K562 (cell line): ENCODE measurements around the gene BHMT2. TPM values are rescaled to one million over a fixed set of nuclear protein-coding genes. Genes with fewer than 3 reads are reported as not detected.

ENCODE experiments used
- ATAC-seq: fragments of 200-7000 bp; cut with Tn5 transposase; 3 replicates; pipeline ENCODE4 v1.9.1; 2020; ENCODE audit warnings: moderate library complexity
- BruUV-seq: library from RNA; stranded (reverse); fragments of 400-500 nt; replicated peaks from 2 replicates; lab custom pipeline; 2021; lab: Mats Ljungman, UMichigan
- CTCF ChIA-PET: fragments of 300-600 bp; formaldehyde crosslinking; extraction: SDS; loops from one replicate; lab custom pipeline; 2021; ENCODE audit warnings: low intra/inter-chr PET ratio; lab: Yijun Ruan, JAX
- POLR2A ChIA-PET: fragments of 300-600, 350-650 bp; sonication (Branson Sonifier 250); formaldehyde crosslinking; extraction: SDS; loops from one replicate; lab custom pipeline; 2021; ENCODE audit warnings: antibody characterized with exemption, inconsistent platforms; lab: Yijun Ruan, JAX
- DNase-seq, 4 experiments: peaks; one replicate each; pipeline versions ENCODE4 v3.0.0 to v3.0.0-alpha.2; 2011 to 2018; ENCODE audit warnings: low spot score in 3 of 4, mixed read lengths in 3 of 4; ENCODE audit errors: extremely low read depth in 1 of 4
- FAIRE-seq: peaks from 2 replicates; lab custom pipeline; 2011; peaks lifted over from hg19 to GRCh38; lab: Jason Lieb, UNC
- H2AFZ ChIP-seq: 2 replicates; pipeline ENCODE4 v1.6.0; 2011; ENCODE audit warnings: low read depth, low read length, control low read depth, inconsistent platforms
- H3K27ac ChIP-seq: fragments of 200-600 bp; 3 replicates; pipeline ENCODE4 v1.8.0; 2011; ENCODE audit warnings: low read depth, mild to moderate bottlenecking, control low read depth, inconsistent platforms, low read length, moderate library complexity, mixed read lengths; ENCODE audit errors: extremely low read depth
- H3K27me3 ChIP-seq, 2 experiments: fragments of 300-600 bp in 1 of 2; 2 replicates in 1 of 2; 3 replicates in 1 of 2; pipeline versions ENCODE4 v1.6.0 to v1.8.0; 2011; ENCODE audit warnings: inconsistent platforms in 2 of 2, low read length in 2 of 2, mild to moderate bottlenecking in 1 of 2, mixed read lengths in 1 of 2, moderate library complexity in 1 of 2; ENCODE audit not compliant: control insufficient read depth in 2 of 2, insufficient read depth in 2 of 2
- H3K36me3 ChIP-seq: fragments of 300-600 bp; 3 replicates; pipeline ENCODE4 v1.8.0; 2011; ENCODE audit warnings: mild to moderate bottlenecking, low read length, inconsistent platforms; ENCODE audit not compliant: control insufficient read depth, insufficient read depth
- H3K4me1 ChIP-seq, 2 experiments: fragments of 200-600 bp in 1 of 2; replicated peaks in 1 of 2; 2 replicates in 1 of 2; 3 replicates in 1 of 2; pipeline versions ENCODE4 v1.5.1 to v1.8.0; 2011; ENCODE audit warnings: inconsistent platforms in 2 of 2, low read length in 2 of 2, mild to moderate bottlenecking in 1 of 2, mixed read lengths in 1 of 2, moderate library complexity in 1 of 2; ENCODE audit not compliant: control insufficient read depth in 2 of 2, insufficient read depth in 2 of 2
- H3K4me2 ChIP-seq: 2 replicates; pipeline ENCODE4 v1.6.1; 2011; ENCODE audit warnings: low read length, control low read depth, inconsistent platforms, mixed read lengths; ENCODE audit not compliant: insufficient read depth
- H3K4me3 ChIP-seq: fragments of 200-600 bp; sonication (generic), shearing (Covaris generic); 2 replicates; pipeline ENCODE4 v1.5.1; 2016; ENCODE audit warnings: control low read depth, inconsistent platforms
- H3K79me2 ChIP-seq: fragments of 200-600 bp; 3 replicates; pipeline ENCODE4 v1.8.0; 2011; ENCODE audit warnings: low read length, inconsistent platforms; ENCODE audit not compliant: control insufficient read depth, insufficient read depth
- H3K9ac ChIP-seq, 2 experiments: 2 replicates each; pipeline versions ENCODE4 v1.6.0 to v1.6.1; 2011; ENCODE audit warnings: low read depth in 2 of 2, low read length in 2 of 2, control low read depth in 1 of 2, inconsistent platforms in 1 of 2, mild to moderate bottlenecking in 1 of 2, mixed read lengths in 1 of 2; ENCODE audit not compliant: insufficient read depth in 1 of 2
- H3K9me1 ChIP-seq: one replicate; pipeline ENCODE4 v1.6.0; 2011; ENCODE audit warnings: inconsistent platforms, mild to moderate bottlenecking, low read length, moderate library complexity; ENCODE audit not compliant: control insufficient read depth, insufficient read depth
- H3K9me3 ChIP-seq: replicated peaks from 2 replicates; pipeline ENCODE4 v1.5.1; 2011; ENCODE audit warnings: low read depth, low read length, inconsistent platforms; ENCODE audit not compliant: control insufficient read depth, insufficient read depth
- H4K20me1 ChIP-seq: replicated peaks from 2 replicates; pipeline ENCODE4 v1.6.1; 2011; ENCODE audit warnings: low read length, inconsistent platforms, mixed read lengths; ENCODE audit not compliant: control insufficient read depth, insufficient read depth
- ARNT ChIP-seq, 2 experiments: fragments of 450-650 bp; IDR thresholded peaks; 2 replicates each; pipeline ENCODE4 v1.6.1; 2016; ENCODE audit warnings: mild to moderate bottlenecking in 1 of 2
- DPF2 ChIP-seq: fragments of 450-650 bp; IDR thresholded peaks from 2 replicates; pipeline ENCODE4 v1.6.1; 2016
- ETV5 ChIP-seq: sonication (generic); formaldehyde crosslinking; IDR thresholded peaks from 2 replicates; pipeline ENCODE4 v1.4.0; 2020; ENCODE audit warnings: low read depth, mild to moderate bottlenecking, missing genetic modification reagents
- FOXP4 ChIP-seq: sonication (generic); formaldehyde crosslinking; IDR thresholded peaks from 2 replicates; pipeline ENCODE4 v1.8.0; 2022; ENCODE audit warnings: mild to moderate bottlenecking, missing genetic modification reagents, borderline replicate concordance
- KAT2B ChIP-seq: IDR thresholded peaks from one replicate; pipeline ENCODE4 v1.6.1; 2012; ENCODE audit warnings: low read depth, mild to moderate bottlenecking, control low read depth, inconsistent platforms, low read length, moderate library complexity
- MCM5 ChIP-seq: fragments of 450-650 bp; IDR thresholded peaks from 2 replicates; pipeline ENCODE4 v1.6.1; 2016; ENCODE audit warnings: low read depth
- MYNN ChIP-seq, 2 experiments: sonication (generic); formaldehyde crosslinking in 1 of 2; IDR thresholded peaks; 2 replicates each; pipeline versions ENCODE4 v1.5.0 to v1.6.1; 2016 to 2020; ENCODE audit warnings: antibody characterized with exemption in 1 of 2, missing genetic modification reagents in 1 of 2
- PTRF ChIP-seq: fragments of 450-650 bp; IDR thresholded peaks from 2 replicates; pipeline ENCODE4 v1.6.1; 2016; ENCODE audit warnings: mild to moderate bottlenecking, missing genetic modification characterization, missing compliant biosample characterization
- SFPQ ChIP-seq: fragments of 200-400 bp; formaldehyde crosslinking; IDR thresholded peaks from 2 replicates; pipeline ENCODE4 v1.6.1; 2017; ENCODE audit warnings: mild to moderate bottlenecking, low read depth, low read length, moderate library complexity
- SNAPC5 ChIP-seq: fragments of 250-450 bp; sonication (Bioruptor Pico); IDR thresholded peaks from 2 replicates; pipeline ENCODE4 v1.8.0; 2021; ENCODE audit warnings: moderate library complexity, mild to moderate bottlenecking, inconsistent platforms
- SNIP1 ChIP-seq: fragments of 450-650 bp; IDR thresholded peaks from 2 replicates; pipeline ENCODE4 v1.7.1; 2017; ENCODE audit warnings: low read depth, mild to moderate bottlenecking
- TAF1 ChIP-seq: IDR thresholded peaks from 2 replicates; pipeline ENCODE4 v1.6.1; 2011; ENCODE audit warnings: mild to moderate bottlenecking, low read length, moderate library complexity; ENCODE audit not compliant: insufficient read depth, control insufficient read depth, severe bottlenecking; ENCODE audit errors: extremely low read depth
- TCFL5 ChIP-seq: fragments of 250-450 bp; sonication (Bioruptor Pico); conservative IDR thresholded peaks from 2 replicates; pipeline ENCODE4 v1.6.1; 2021; ENCODE audit warnings: mild to moderate bottlenecking, moderate library complexity, matching md5 sums
- TFAP4 ChIP-seq: sonication (generic); formaldehyde crosslinking; IDR thresholded peaks from 2 replicates; pipeline ENCODE4 v1.8.0; 2022; ENCODE audit warnings: missing genetic modification reagents, mild to moderate bottlenecking, moderate library complexity, borderline replicate concordance
- TRIM28 ChIP-seq: fragments of 450-650 bp; IDR thresholded peaks from 2 replicates; pipeline ENCODE4 v1.6.1; 2017
- ZBED1 ChIP-seq: IDR thresholded peaks from 2 replicates; pipeline ENCODE4 v1.6.1; 2014
- ZNF551 ChIP-seq: fragments of 250-450 bp; sonication (Bioruptor Pico); IDR thresholded peaks from 2 replicates; pipeline ENCODE4 v1.5.0; 2021; ENCODE audit warnings: mild to moderate bottlenecking, moderate library complexity
- in situ Hi-C: fragments of 300-500 bp; cut with MboI; formaldehyde crosslinking; loops from 4 replicates; pipeline ENCODE4 v1.15.0; 2018; ENCODE audit warnings: inconsistent platforms, mixed read lengths
- intact Hi-C: fragments of 100-400 bp; cut with micrococcal nuclease; formaldehyde crosslinking; loops from 2 replicates; pipeline ENCODE4 v1.14.2; 2022
- polyA plus RNA-seq, 8 experiments: library from polyadenylated mRNA; depleted of rRNA in 4 of 8; stranded (reverse) in 5 of 8; unstranded in 3 of 8; fragments of >200 nt; fragmentation: Nextera tagmentation in 2 of 8; fragmentation: Illumina TruSeq in 1 of 8; extraction: Ambion mirVana in 2 of 8; extraction: Trizol in 1 of 8; gene quantifications; 2 replicates each; pipeline versions ENCODE4 v1.2.1 to v1.2.3, GENCODE V29; 2011 to 2014; ENCODE audit warnings: inconsistent platforms in 1 of 8, missing spikeins in 1 of 8
- total RNA-seq, 7 experiments: library from RNA; depleted of rRNA in 6 of 7; stranded (reverse); fragments of >200 nt in 6 of 7; fragmentation: Illumina TruSeq in 2 of 7; extraction: Trizol in 2 of 7; gene quantifications; 2 replicates each; pipeline versions ENCODE4 v1.2.1 to v1.2.3, GENCODE V29; 2011 to 2021; ENCODE audit warnings: low replicate concordance in 1 of 7

Gene BHMT2
- total and polyA plus RNA-seq, 9 of the 15 experiments (the other 6 are each of a cell fraction or from before 2014, with no cell fraction given) = not detected

- in situ Hi-C loops = loop anchor here (25.0 kb wide), 1 partner anchor 814 kb away; no protein-coding TSS in a partner anchor
- ATAC-seq (no peak), DNase-seq (no peak), FAIRE-seq (no peak)
- H3K9me3 ChIP-seq = no peaks in the 10 kb centered on the region
- H3K27me3 ChIP-seq = peaks cover 10 to 16% of the 10 kb centered on the region in 2 experiments; a peak in 4 of 5 replicates
- POLR2A ChIA-PET = interaction anchor here (0.6 to 1.1 kb wide), 2 partner anchors 16 to 26 kb away, joined by 3 read pairs; no protein-coding TSS in a partner anchor
- H3K27ac ChIP-seq = no peak overlapping the region
- no peaks in the 10 kb centered on the region for H3K4me1 ChIP-seq
- H4K20me1 ChIP-seq = no peaks in the 10 kb centered on the region
- TF ChIP-seq KAT2B = no peak
- no peak for TF ChIP-seq DPF2
- TF ChIP-seq FOXP4 (CRISPR knock-in tag) = no peak
- TF ChIP-seq TAF1 = no peak
- TF ChIP-seq MYNN (IDR thresholded peaks at IDR 0.05) = no peak
- TF ChIP-seq MYNN (CRISPR knock-in tag; IDR thresholded peaks at IDR 0.05) = no peak
- TF ChIP-seq ARNT (IDR thresholded peaks at IDR 0.05) = no peak
- no peak for TF ChIP-seq SNIP1
- no peak for TF ChIP-seq PTRF (tag)
- TF ChIP-seq SNAPC5 (CRISPR knock-in tag) = no peak
- no peak for TF ChIP-seq ZNF551 (CRISPR knock-in tag)
- TF ChIP-seq ZBED1 = no peak
- TF ChIP-seq TCFL5 (CRISPR knock-in tag) = no peak
- no peak for TF ChIP-seq TFAP4 (CRISPR knock-in tag)
- no peak for TF ChIP-seq ETV5 (CRISPR knock-in tag)
- no peak for TF ChIP-seq TRIM28
- TF ChIP-seq SFPQ = no peak
- TF ChIP-seq MCM5 = no peak
- no peaks in the 10 kb centered on the region for H3K79me2 ChIP-seq
- CTCF ChIA-PET = no interaction called here
- no peak overlapping the region for H3K4me3 ChIP-seq
- H2AFZ ChIP-seq = no peak overlapping the region
- H3K36me3 ChIP-seq = no peaks in the 10 kb centered on the region
- no peaks in the 10 kb centered on the region for H3K9me1 ChIP-seq
- H3K9ac ChIP-seq = no peak overlapping the region
- BruUV-seq = no TSS peak
- intact Hi-C loops = no loop called here
- H3K4me2 ChIP-seq = no peak overlapping the region
Observed at GRCh38 chr5:79048437-79048836, 21.1 kb upstream of the BHMT2 start.
